Right kidney (tissue), 1 donor: ENCODE data around the gene ZMPSTE24.

Experiments
- DNase-seq: peaks from one replicate; pipeline ENCODE4 v3.0.0-alpha.2; 2016

The ZMPSTE24 gene

GRCh38 chr1:40256401-40257084, 1.5 kb upstream of the ZMPSTE24 start:
- DNase-seq = no peak

- no peak for DNase-seq
Observed at GRCh38 chr1:40257313-40257687, 736 bp upstream of the ZMPSTE24 start.

- DNase-seq = no peak
Observed at GRCh38 chr1:40258445-40258769, 371 bp downstream of the ZMPSTE24 start.

- no peak for DNase-seq
Observed at GRCh38 chr1:40264354-40264781, 6.3 kb downstream of the ZMPSTE24 start.

- no peak for DNase-seq
Observed at GRCh38 chr1:40265298-40265697, 7.3 kb downstream of the ZMPSTE24 start.

- DNase-seq = no peak
Observed at GRCh38 chr1:40265919-40266318, 7.9 kb downstream of the ZMPSTE24 start.

- DNase-seq = no peak
Observed at GRCh38 chr1:40266786-40267535, 8.9 kb downstream of the ZMPSTE24 start.

- DNase-seq = no peak
Observed at GRCh38 chr1:40267767-40268187, 9.7 kb downstream of the ZMPSTE24 start.

- DNase-seq = no peak
Observed at GRCh38 chr1:40268211-40268610, 10.2 kb downstream of the ZMPSTE24 start.

- no peak for DNase-seq
Observed at GRCh38 chr1:40270152-40270834, 12.3 kb downstream of the ZMPSTE24 start.

GRCh38 chr1:40272653-40273213, 14.7 kb downstream of the ZMPSTE24 start:
- DNase-seq = no peak

GRCh38 chr1:40273547-40274166, 15.6 kb downstream of the ZMPSTE24 start:
- no peak for DNase-seq

GRCh38 chr1:40274331-40274730, 16.3 kb downstream of the ZMPSTE24 start:
- no peak for DNase-seq

- no peak for DNase-seq
Observed at GRCh38 chr1:40276122-40276521, 18.1 kb downstream of the ZMPSTE24 start.

- DNase-seq = no peak
Observed at GRCh38 chr1:40281853-40282252, 23.8 kb downstream of the ZMPSTE24 start.

GRCh38 chr1:40291293-40291692, 33.3 kb downstream of the ZMPSTE24 start:
- no peak for DNase-seq

GRCh38 chr1:40299366-40300248, 41.6 kb downstream of the ZMPSTE24 start:
- no peak for DNase-seq

GRCh38 chr1:40300249-40300567, 42.2 kb downstream of the ZMPSTE24 start:
- DNase-seq = no peak

- no peak for DNase-seq
Observed at GRCh38 chr1:40300651-40301050, 42.6 kb downstream of the ZMPSTE24 start.

GRCh38 chr1:40301066-40301465, 43.0 kb downstream of the ZMPSTE24 start:
- no peak for DNase-seq

- no peak for DNase-seq
Observed at GRCh38 chr1:40301541-40302299, 43.7 kb downstream of the ZMPSTE24 start.
